ENCODE measurements around the gene BRME1. TPM values are rescaled to one million over a fixed set of nuclear protein-coding genes. Genes with fewer than 3 reads are reported as not detected.

BRME1 gene
- total RNA-seq, 2 experiments from 2014 or later, result 6.9 to 7.3 TPM

- H3K4me1 Mint-ChIP-seq, result no peaks in the 10 kb centered on the region
- H3K27me3 Mint-ChIP-seq, result no peaks in the 10 kb centered on the region
- DNase-seq, result no peak
- H3K9me3 Mint-ChIP-seq, result no peaks in the 10 kb centered on the region
- H3K4me3 Mint-ChIP-seq, result no peak overlapping the region
- no peak overlapping the region for H3K27ac Mint-ChIP-seq
- H3K36me3 Mint-ChIP-seq, result peaks cover 10% of the 10 kb centered on the region
Observed at GRCh38 chr19:13913352-13913751, 7.4 kb upstream of the BRME1 start.

GRCh38 chr19:13909430-13909829, 3.5 kb upstream of the BRME1 start:
- Mint-ChIP-seq H3K27ac (no peak overlapping the region), H3K4me1 (peaks cover 10% of the 10 kb centered on the region), H3K4me3 (no peak overlapping the region), H3K9me3 (peaks cover 3% of the 10 kb centered on the region), H3K36me3 (peaks cover 12% of the 10 kb centered on the region), H3K27me3 (no peaks in the 10 kb centered on the region)
- no peak for DNase-seq

GRCh38 chr19:13908674-13909073, 2.8 kb upstream of the BRME1 start:
- Mint-ChIP-seq H3K27me3 (no peaks in the 10 kb centered on the region), H3K9me3 (peaks cover 3% of the 10 kb centered on the region), H3K4me3 (no peak overlapping the region), H3K36me3 (peaks cover 12% of the 10 kb centered on the region), H3K27ac (no peak overlapping the region), H3K4me1 (peaks cover 10% of the 10 kb centered on the region)
- DNase-seq, result no peak

GRCh38 chr19:13906910-13907309, 993 bp upstream of the BRME1 start:
- Mint-ChIP-seq H3K4me3 (peak overlapping the region; percentile 82), H3K4me1 (peaks cover 15% of the 10 kb centered on the region), H3K27ac (peak overlapping the region; percentile 58), H3K27me3 (no peaks in the 10 kb centered on the region), H3K9me3 (peaks cover 3% of the 10 kb centered on the region), H3K36me3 (peaks cover 9% of the 10 kb centered on the region)
- no peak for DNase-seq

GRCh38 chr19:13906521-13906904, 596 bp upstream of the BRME1 start:
- Mint-ChIP-seq H3K27ac (peak overlapping the region; percentile 58), H3K27me3 (no peaks in the 10 kb centered on the region), H3K4me1 (peaks cover 15% of the 10 kb centered on the region), H3K36me3 (peaks cover 8% of the 10 kb centered on the region), H3K9me3 (peaks cover 3% of the 10 kb centered on the region), H3K4me3 (peak overlapping the region; percentile 82)
- peak; percentile 26 for DNase-seq

GRCh38 chr19:13902993-13903555, 2.8 kb downstream of the BRME1 start:
- peak overlapping the region; percentile 42 for H3K27ac Mint-ChIP-seq
- no peak overlapping the region for H3K4me3 Mint-ChIP-seq
- H3K36me3 Mint-ChIP-seq, result peaks cover 3% of the 10 kb centered on the region
- peak; percentile 26 for DNase-seq
- H3K4me1 Mint-ChIP-seq, result peaks cover 15% of the 10 kb centered on the region
- no peaks in the 10 kb centered on the region for H3K27me3 Mint-ChIP-seq
- H3K9me3 Mint-ChIP-seq, result peaks cover 3% of the 10 kb centered on the region

GRCh38 chr19:13899912-13900584, 5.9 kb downstream of the BRME1 start:
- no peak for DNase-seq
- Mint-ChIP-seq H3K27ac (no peak overlapping the region), H3K36me3 (no peaks in the 10 kb centered on the region), H3K4me3 (no peak overlapping the region), H3K27me3 (no peaks in the 10 kb centered on the region), H3K9me3 (no peaks in the 10 kb centered on the region), H3K4me1 (peaks cover 7% of the 10 kb centered on the region)

- Mint-ChIP-seq H3K9me3 (no peaks in the 10 kb centered on the region), H3K4me3 (no peak overlapping the region), H3K27me3 (no peaks in the 10 kb centered on the region), H3K36me3 (no peaks in the 10 kb centered on the region), H3K4me1 (peaks cover 6% of the 10 kb centered on the region), H3K27ac (no peak overlapping the region)
- DNase-seq, result no peak
Observed at GRCh38 chr19:13899393-13899792, 6.5 kb downstream of the BRME1 start.

GRCh38 chr19:13896227-13896626, 9.7 kb downstream of the BRME1 start:
- H3K4me1 Mint-ChIP-seq, result no peaks in the 10 kb centered on the region
- H3K9me3 Mint-ChIP-seq, result no peaks in the 10 kb centered on the region
- no peaks in the 10 kb centered on the region for H3K27me3 Mint-ChIP-seq
- no peak for DNase-seq
- no peak overlapping the region for H3K4me3 Mint-ChIP-seq
- no peaks in the 10 kb centered on the region for H3K36me3 Mint-ChIP-seq
- H3K27ac Mint-ChIP-seq, result no peak overlapping the region

GRCh38 chr19:13894552-13894951, 11.4 kb downstream of the BRME1 start:
- no peaks in the 10 kb centered on the region for H3K27me3 Mint-ChIP-seq

GRCh38 chr19:13892870-13893269, 13.0 kb downstream of the BRME1 start:
- Mint-ChIP-seq H3K27ac (no peak overlapping the region), H3K4me1 (no peaks in the 10 kb centered on the region)
- no peak for DNase-seq

More at GRCh38 chr19:13894552-13894951, 11.4 kb downstream of the BRME1 start:
- Mint-ChIP-seq H3K4me3 (no peak overlapping the region), H3K9me3 (no peaks in the 10 kb centered on the region), H3K27ac (no peak overlapping the region), H3K36me3 (no peaks in the 10 kb centered on the region), H3K4me1 (no peaks in the 10 kb centered on the region)
- no peak for DNase-seq

GRCh38 chr19:13890136-13890535, 15.8 kb downstream of the BRME1 start:
- Mint-ChIP-seq H3K4me3 (no peak overlapping the region), H3K4me1 (no peaks in the 10 kb centered on the region), H3K36me3 (no peaks in the 10 kb centered on the region), H3K9me3 (no peaks in the 10 kb centered on the region), H3K27me3 (no peaks in the 10 kb centered on the region), H3K27ac (no peak overlapping the region)
- DNase-seq, result no peak

More at GRCh38 chr19:13892870-13893269, 13.0 kb downstream of the BRME1 start:
- Mint-ChIP-seq H3K9me3 (no peaks in the 10 kb centered on the region), H3K27me3 (no peaks in the 10 kb centered on the region), H3K36me3 (no peaks in the 10 kb centered on the region), H3K4me3 (no peak overlapping the region)

- no peaks in the 10 kb centered on the region for H3K9me3 Mint-ChIP-seq
- H3K27ac Mint-ChIP-seq, result no peak overlapping the region
- H3K4me1 Mint-ChIP-seq, result peaks cover 1% of the 10 kb centered on the region
Observed at GRCh38 chr19:13888281-13888680, 17.6 kb downstream of the BRME1 start.

GRCh38 chr19:13887517-13887916, 18.4 kb downstream of the BRME1 start:
- H3K36me3 Mint-ChIP-seq, result no peaks in the 10 kb centered on the region
- H3K4me1 Mint-ChIP-seq, result peaks cover 4% of the 10 kb centered on the region
- no peaks in the 10 kb centered on the region for H3K27me3 Mint-ChIP-seq
- no peaks in the 10 kb centered on the region for H3K9me3 Mint-ChIP-seq
- no peak overlapping the region for H3K4me3 Mint-ChIP-seq
- H3K27ac Mint-ChIP-seq, result no peak overlapping the region
- no peak for DNase-seq

More at GRCh38 chr19:13888281-13888680, 17.6 kb downstream of the BRME1 start:
- no peak for DNase-seq
- H3K27me3 Mint-ChIP-seq, result no peaks in the 10 kb centered on the region
- no peaks in the 10 kb centered on the region for H3K36me3 Mint-ChIP-seq
- H3K4me3 Mint-ChIP-seq, result no peak overlapping the region

- Mint-ChIP-seq H3K27ac (no peak overlapping the region), H3K36me3 (no peaks in the 10 kb centered on the region), H3K4me1 (peaks cover 9% of the 10 kb centered on the region), H3K4me3 (no peak overlapping the region), H3K27me3 (no peaks in the 10 kb centered on the region), H3K9me3 (no peaks in the 10 kb centered on the region)
- no peak for DNase-seq
Observed at GRCh38 chr19:13887018-13887436, 18.9 kb downstream of the BRME1 start.

GRCh38 chr19:13885826-13886365, 20.0 kb downstream of the BRME1 start:
- Mint-ChIP-seq H3K4me1 (peaks cover 20% of the 10 kb centered on the region), H3K36me3 (no peaks in the 10 kb centered on the region), H3K27me3 (no peaks in the 10 kb centered on the region), H3K9me3 (no peaks in the 10 kb centered on the region), H3K4me3 (no peak overlapping the region), H3K27ac (no peak overlapping the region)
- DNase-seq, result no peak
